HL-60 (cell line): ENCODE measurements around the gene GFRA4.

Experiments used
- GABPA ChIP-seq: IDR thresholded peaks from 2 replicates; pipeline ENCODE4 v1.6.1; 2012; ENCODE audit warnings: low read depth
- POLR2AphosphoS5 ChIP-seq: IDR thresholded peaks from 2 replicates; pipeline ENCODE4 v1.6.1; 2012; ENCODE audit warnings: low read depth
- TF ChIP-seq, protein P1 (sequence below): IDR thresholded peaks from one replicate; pipeline ENCODE4 v1.5.1; 2011; ENCODE audit warnings: low read length, control low read depth, inconsistent platforms; ENCODE audit not compliant: insufficient read depth
- TF ChIP-seq, protein P2 (sequence below): IDR thresholded peaks from 2 replicates; pipeline ENCODE4 v1.6.1; 2012; ENCODE audit warnings: low read depth; ENCODE audit not compliant: insufficient replicate concordance

DNA sequence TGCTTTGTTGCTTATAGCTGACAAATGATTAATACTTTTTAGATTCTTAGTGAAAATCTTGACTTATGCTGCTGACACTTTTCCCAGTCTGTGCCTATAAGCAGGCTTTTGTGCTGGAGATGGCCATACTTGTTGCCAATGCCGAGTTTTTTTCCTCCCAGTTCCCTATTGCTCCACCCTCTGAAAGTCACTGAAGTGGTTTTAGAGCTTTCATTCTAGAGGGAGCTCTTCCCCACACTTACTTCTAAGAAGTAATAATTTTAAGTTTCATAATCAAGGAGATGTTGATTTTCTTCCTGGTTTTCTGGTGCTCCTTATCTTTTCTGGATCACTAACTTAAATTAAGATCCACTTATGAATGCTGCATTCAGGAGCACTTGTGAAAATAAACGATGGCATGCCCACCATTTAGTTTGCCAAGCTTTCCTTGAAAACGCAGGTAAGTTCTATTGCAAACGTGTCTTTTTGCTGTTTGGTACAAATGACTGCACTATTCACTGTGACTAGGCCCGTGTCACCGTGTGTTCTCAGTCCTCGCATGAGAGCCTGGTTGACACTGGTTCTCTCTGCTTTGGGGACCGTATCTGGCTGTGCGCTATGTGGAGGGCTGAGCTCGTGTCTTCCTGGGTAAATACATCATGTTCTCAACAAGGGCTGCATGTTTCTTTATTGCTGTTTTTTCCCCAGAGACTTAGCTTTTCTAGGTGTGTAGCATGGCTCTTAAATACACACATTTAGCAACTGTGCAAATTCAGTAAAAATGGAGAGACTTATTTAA is 50.2 kb downstream of the GFRA4 start:
- TF ChIP-seq, protein P1, sequence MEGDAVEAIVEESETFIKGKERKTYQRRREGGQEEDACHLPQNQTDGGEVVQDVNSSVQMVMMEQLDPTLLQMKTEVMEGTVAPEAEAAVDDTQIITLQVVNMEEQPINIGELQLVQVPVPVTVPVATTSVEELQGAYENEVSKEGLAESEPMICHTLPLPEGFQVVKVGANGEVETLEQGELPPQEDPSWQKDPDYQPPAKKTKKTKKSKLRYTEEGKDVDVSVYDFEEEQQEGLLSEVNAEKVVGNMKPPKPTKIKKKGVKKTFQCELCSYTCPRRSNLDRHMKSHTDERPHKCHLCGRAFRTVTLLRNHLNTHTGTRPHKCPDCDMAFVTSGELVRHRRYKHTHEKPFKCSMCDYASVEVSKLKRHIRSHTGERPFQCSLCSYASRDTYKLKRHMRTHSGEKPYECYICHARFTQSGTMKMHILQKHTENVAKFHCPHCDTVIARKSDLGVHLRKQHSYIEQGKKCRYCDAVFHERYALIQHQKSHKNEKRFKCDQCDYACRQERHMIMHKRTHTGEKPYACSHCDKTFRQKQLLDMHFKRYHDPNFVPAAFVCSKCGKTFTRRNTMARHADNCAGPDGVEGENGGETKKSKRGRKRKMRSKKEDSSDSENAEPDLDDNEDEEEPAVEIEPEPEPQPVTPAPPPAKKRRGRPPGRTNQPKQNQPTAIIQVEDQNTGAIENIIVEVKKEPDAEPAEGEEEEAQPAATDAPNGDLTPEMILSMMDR, result no peak
- TF ChIP-seq, protein P2, sequence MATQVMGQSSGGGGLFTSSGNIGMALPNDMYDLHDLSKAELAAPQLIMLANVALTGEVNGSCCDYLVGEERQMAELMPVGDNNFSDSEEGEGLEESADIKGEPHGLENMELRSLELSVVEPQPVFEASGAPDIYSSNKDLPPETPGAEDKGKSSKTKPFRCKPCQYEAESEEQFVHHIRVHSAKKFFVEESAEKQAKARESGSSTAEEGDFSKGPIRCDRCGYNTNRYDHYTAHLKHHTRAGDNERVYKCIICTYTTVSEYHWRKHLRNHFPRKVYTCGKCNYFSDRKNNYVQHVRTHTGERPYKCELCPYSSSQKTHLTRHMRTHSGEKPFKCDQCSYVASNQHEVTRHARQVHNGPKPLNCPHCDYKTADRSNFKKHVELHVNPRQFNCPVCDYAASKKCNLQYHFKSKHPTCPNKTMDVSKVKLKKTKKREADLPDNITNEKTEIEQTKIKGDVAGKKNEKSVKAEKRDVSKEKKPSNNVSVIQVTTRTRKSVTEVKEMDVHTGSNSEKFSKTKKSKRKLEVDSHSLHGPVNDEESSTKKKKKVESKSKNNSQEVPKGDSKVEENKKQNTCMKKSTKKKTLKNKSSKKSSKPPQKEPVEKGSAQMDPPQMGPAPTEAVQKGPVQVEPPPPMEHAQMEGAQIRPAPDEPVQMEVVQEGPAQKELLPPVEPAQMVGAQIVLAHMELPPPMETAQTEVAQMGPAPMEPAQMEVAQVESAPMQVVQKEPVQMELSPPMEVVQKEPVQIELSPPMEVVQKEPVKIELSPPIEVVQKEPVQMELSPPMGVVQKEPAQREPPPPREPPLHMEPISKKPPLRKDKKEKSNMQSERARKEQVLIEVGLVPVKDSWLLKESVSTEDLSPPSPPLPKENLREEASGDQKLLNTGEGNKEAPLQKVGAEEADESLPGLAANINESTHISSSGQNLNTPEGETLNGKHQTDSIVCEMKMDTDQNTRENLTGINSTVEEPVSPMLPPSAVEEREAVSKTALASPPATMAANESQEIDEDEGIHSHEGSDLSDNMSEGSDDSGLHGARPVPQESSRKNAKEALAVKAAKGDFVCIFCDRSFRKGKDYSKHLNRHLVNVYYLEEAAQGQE, result no peak
- TF ChIP-seq GABPA, result no peak
- no peak for TF ChIP-seq POLR2AphosphoS5
